GM12878 (cell line): Measurements from ENCODE around the gene FKTN. TPM values are rescaled to one million over a fixed set of nuclear protein-coding genes. Genes with fewer than 3 reads are reported as not detected.

Experiments
- ATAC-seq: fragments of 200-7000 bp; cut with Tn5 transposase; 3 replicates; pipeline ENCODE4 v1.9.1; 2020; ENCODE audit warnings: mild to moderate bottlenecking, moderate library complexity
- BruUV-seq: library from RNA; stranded (reverse); fragments of 400-500 nt; replicated peaks from 2 replicates; lab custom pipeline; 2021; lab: Mats Ljungman, UMichigan
- CTCF ChIA-PET: fragments of 300-600 bp; sonication (Branson Sonifier 250); formaldehyde crosslinking; extraction: SDS; loops from one replicate; lab custom pipeline; 2021; ENCODE audit warnings: inconsistent platforms; lab: Yijun Ruan, JAX
- POLR2A ChIA-PET: fragments of 350-600 bp; formaldehyde crosslinking; extraction: SDS; loops from one replicate; lab custom pipeline; 2021; ENCODE audit warnings: inconsistent platforms; lab: Charles Lee
- RAD21 ChIA-PET: fragments of 300-600 bp; sonication (Branson Sonifier 250); formaldehyde crosslinking; loops from one replicate; lab custom pipeline; 2023; ENCODE audit warnings: antibody characterized with exemption; ENCODE audit not compliant: unreplicated experiment; lab: Charles Lee
- SMC1A ChIA-PET: fragments of 300-600 bp; sonication (Branson Sonifier 250); formaldehyde crosslinking; loops from one replicate; lab custom pipeline; 2023; ENCODE audit not compliant: unreplicated experiment, uncharacterized antibody; lab: Charles Lee
- DNase-seq: peaks from one replicate; pipeline ENCODE4 v3.0.0-alpha.2; 2011; ENCODE audit warnings: low read depth, low spot score
- FAIRE-seq: peaks from 3 replicates; lab custom pipeline; 2011; peaks lifted over from hg19 to GRCh38; lab: Jason Lieb, UNC
- H2AFZ ChIP-seq: 2 replicates; pipeline ENCODE4 v1.6.0; 2011; ENCODE audit warnings: low read depth, low read length, control low read depth; ENCODE audit not compliant: control insufficient read depth
- H3K27ac ChIP-seq: 2 replicates; pipeline ENCODE4 v1.5.1; 2011; ENCODE audit warnings: control low read depth; ENCODE audit not compliant: control insufficient read depth, insufficient read depth
- H3K27me3 ChIP-seq, 2 experiments: replicated peaks in 1 of 2; 2 replicates each; pipeline versions ENCODE4 v1.6.0 to v1.6.1; 2011; ENCODE audit warnings: low read length in 1 of 2; ENCODE audit not compliant: control insufficient read depth in 2 of 2, insufficient read depth in 2 of 2
- H3K36me3 ChIP-seq, 2 experiments: 2 replicates each; pipeline ENCODE4 v1.5.1; 2011; ENCODE audit warnings: low read length in 1 of 2; ENCODE audit not compliant: control insufficient read depth in 2 of 2, insufficient read depth in 2 of 2
- H3K4me1 ChIP-seq: 2 replicates; pipeline ENCODE4 v1.6.1; 2011; ENCODE audit warnings: mild to moderate bottlenecking, low read length, moderate library complexity, mixed read lengths; ENCODE audit not compliant: control insufficient read depth, insufficient read depth
- H3K4me2 ChIP-seq: 2 replicates; pipeline ENCODE4 v1.6.0; 2011; ENCODE audit warnings: control low read depth; ENCODE audit not compliant: control insufficient read depth, insufficient read depth
- H3K4me3 ChIP-seq: fragments of 200-600 bp; sonication (generic); 2 replicates; pipeline ENCODE4 v1.5.1; 2016
- H3K79me2 ChIP-seq: 2 replicates; pipeline ENCODE4 v1.6.0; 2011; ENCODE audit warnings: low read length; ENCODE audit not compliant: control insufficient read depth, insufficient read depth
- H3K9ac ChIP-seq: 2 replicates; pipeline ENCODE4 v1.8.0; 2011; ENCODE audit warnings: low read length, control low read depth, mixed read lengths; ENCODE audit not compliant: control insufficient read depth, insufficient read depth
- H3K9me3 ChIP-seq: replicated peaks from 3 replicates; pipeline ENCODE4 v1.5.1; 2011; ENCODE audit warnings: mild to moderate bottlenecking, low read length; ENCODE audit not compliant: control insufficient read depth, insufficient read depth
- H4K20me1 ChIP-seq: 2 replicates; pipeline ENCODE4 v1.6.0; 2011; ENCODE audit not compliant: control insufficient read depth, insufficient read depth
- ATF2 ChIP-seq: IDR thresholded peaks from 2 replicates; pipeline ENCODE4 v1.6.1; 2012; ENCODE audit warnings: low read length, inconsistent platforms
- BACH1 ChIP-seq: fragments of 450-650 bp; IDR thresholded peaks from 2 replicates; pipeline ENCODE4 v1.6.1; 2017; ENCODE audit warnings: mild to moderate bottlenecking, borderline replicate concordance
- BCL11A ChIP-seq: IDR thresholded peaks from 2 replicates; pipeline ENCODE4 v1.6.1; 2011; ENCODE audit warnings: low read depth, low read length
- CBFB ChIP-seq: IDR thresholded peaks from 2 replicates; pipeline ENCODE4 v1.6.1; 2016; ENCODE audit warnings: antibody characterized with exemption, low read depth
- CBX5 ChIP-seq: sonication (generic); IDR thresholded peaks from 2 replicates; pipeline ENCODE4 v1.6.1; 2016; ENCODE audit warnings: low read depth, moderate library complexity, mild to moderate bottlenecking, inconsistent platforms
- EP300 ChIP-seq, 2 experiments: fragments of 150-350 bp in 1 of 2; IDR thresholded peaks; 2 replicates each; pipeline ENCODE4 v1.6.1; 2011 to 2012; ENCODE audit warnings: low read depth in 2 of 2, low read length in 2 of 2, borderline replicate concordance in 1 of 2, improper control_type of control experiment in 1 of 2, inconsistent platforms in 1 of 2; ENCODE audit not compliant: control insufficient read depth in 1 of 2
- IKZF1 ChIP-seq: fragments of 450-650 bp; conservative IDR thresholded peaks from 2 replicates; pipeline ENCODE4 v1.6.1; 2017; ENCODE audit warnings: antibody characterized with exemption, mild to moderate bottlenecking
- IKZF2 ChIP-seq, 2 experiments: fragments of 450-650 bp; IDR thresholded peaks; 2 replicates each; pipeline ENCODE4 v1.6.1; 2017; ENCODE audit warnings: mild to moderate bottlenecking in 2 of 2, moderate library complexity in 2 of 2
- JUNB ChIP-seq: IDR thresholded peaks from 2 replicates; pipeline ENCODE4 v1.6.1; 2016; ENCODE audit warnings: antibody characterized with exemption, mild to moderate bottlenecking
- KLF5 ChIP-seq: fragments of 450-650 bp; IDR thresholded peaks from 2 replicates; pipeline ENCODE4 v1.6.1; 2014; ENCODE audit warnings: mild to moderate bottlenecking; ENCODE audit not compliant: partially characterized antibody
- NFYB ChIP-seq: IDR thresholded peaks from 2 replicates; pipeline ENCODE4 v1.6.1; 2011; ENCODE audit warnings: low read depth, mild to moderate bottlenecking, low read length, improper control_type of control experiment, moderate library complexity; ENCODE audit not compliant: insufficient read depth
- NKRF ChIP-seq: fragments of 450-650 bp; conservative IDR thresholded peaks from 2 replicates; pipeline ENCODE4 v1.6.1; 2017; ENCODE audit warnings: mild to moderate bottlenecking, moderate library complexity
- NR2C1 ChIP-seq: fragments of 450-650 bp; IDR thresholded peaks from 2 replicates; pipeline ENCODE4 v1.6.1; 2017; ENCODE audit warnings: antibody characterized with exemption, mild to moderate bottlenecking, moderate library complexity
- PAX8 ChIP-seq: fragments of 450-650 bp; IDR thresholded peaks from 2 replicates; pipeline ENCODE4 v1.6.1; 2017; ENCODE audit warnings: mild to moderate bottlenecking, moderate library complexity
- RAD21 ChIP-seq: IDR thresholded peaks from 2 replicates; pipeline ENCODE4 v1.6.1; 2011; ENCODE audit warnings: mild to moderate bottlenecking, low read depth, low read length, moderate library complexity; ENCODE audit not compliant: insufficient read depth
- RUNX3 ChIP-seq: IDR thresholded peaks from 2 replicates; pipeline ENCODE4 v1.6.1; 2012; ENCODE audit warnings: low read length, inconsistent platforms
- ZNF24 ChIP-seq: fragments of 450-650 bp; IDR thresholded peaks from 2 replicates; pipeline ENCODE4 v1.6.1; 2017; ENCODE audit warnings: antibody characterized with exemption, mild to moderate bottlenecking
- WGBS: methylation state at CpG from one replicate; pipeline ENCODE4 v1.1.6; 2016; ENCODE audit warnings: low lambda C conversion rate; ENCODE audit not compliant: insufficient replicate concordance, insufficient coverage; ENCODE audit errors: missing lambda C conversion rate; 5-methylcytosine and 5-hydroxymethylcytosine counted together
- in situ Hi-C: fragments of 300-500 bp; cut with MboI; formaldehyde crosslinking; loops from 9 replicates; pipeline ENCODE4 v1.14.3; 2018; ENCODE audit warnings: mixed read lengths
- intact Hi-C: fragments of 100-400 bp; cut with micrococcal nuclease; formaldehyde crosslinking; loops from one replicate; pipeline ENCODE4 v1.14.2; 2022; ENCODE audit not compliant: unreplicated experiment
- polyA plus RNA-seq, 11 experiments: library from polyadenylated mRNA; depleted of rRNA in 4 of 11; unstranded in 6 of 11; stranded (reverse) in 5 of 11; fragments of >200 nt; fragmentation: Nextera tagmentation in 4 of 11; fragmentation: Illumina TruSeq in 1 of 11; extraction: Ambion mirVana in 4 of 11; extraction: Trizol in 1 of 11; gene quantifications; 1 replicate in 1 of 11; 2 replicates in 10 of 11; pipeline versions ENCODE4 v1.2.1 to v1.2.3, GENCODE V29; 2011 to 2016; ENCODE audit warnings: inconsistent platforms in 2 of 11, missing spikeins in 2 of 11, low read depth in 1 of 11
- total RNA-seq, 4 experiments: library from RNA; depleted of rRNA in 3 of 4; stranded (reverse); fragments of >200 nt in 3 of 4; fragmentation: Illumina TruSeq in 1 of 4; extraction: Trizol in 1 of 4; gene quantifications; 2 replicates each; pipeline versions ENCODE4 v1.2.1 to v1.2.3, GENCODE V29; 2013 to 2021
- TF ChIP-seq, protein P1 (sequence below): fragments of 450-650 bp; IDR thresholded peaks from 2 replicates; pipeline ENCODE4 v1.6.1; 2017; ENCODE audit warnings: low read depth, mild to moderate bottlenecking, moderate library complexity
- TF ChIP-seq, protein P2 (sequence below): IDR thresholded peaks from 2 replicates; pipeline ENCODE4 v1.6.1; 2012; ENCODE audit warnings: low read depth, low read length, improper control_type of control experiment

The FKTN gene
- total and polyA plus RNA-seq, 10 of the 15 experiments (the other 5 are each of a cell fraction or from before 2014, with no cell fraction given) = 3.6 to 15.9 (median 10.6) TPM

GRCh38 chr9:105510024-105510423 is 47.9 kb upstream of the FKTN start:
- no peak overlapping the region for H2AFZ ChIP-seq
- ATAC-seq (peak; percentile 78), FAIRE-seq (no peak), DNase-seq (peak; percentile 54)
- peaks cover 6 to 25% of the 10 kb centered on the region in 2 experiments; a peak in 3 of 4 replicates for H3K36me3 ChIP-seq
- ChIA-PET RAD21 (interaction anchor here (1.0 to 1.9 kb wide), 3 partner anchors 10 to 26 kb away, joined by 3 to 10 read pairs (median 6); no protein-coding TSS in a partner anchor), POLR2A (interaction anchor here (2.8 kb wide), 1 partner anchor 10 kb away, joined by 15 read pairs; no protein-coding TSS in a partner anchor), CTCF (interaction anchor here (1.2 kb wide), 1 partner anchor 83 kb away, joined by 3 read pairs; no protein-coding TSS in a partner anchor), SMC1A (interaction anchor here (0.9 to 2.7 kb wide), 5 partner anchors 9 to 99 kb away, joined by 3 to 21 read pairs (median 11); no protein-coding TSS in a partner anchor)
- H4K20me1 ChIP-seq = no peaks in the 10 kb centered on the region
- no peak overlapping the region for H3K4me3 ChIP-seq
- WGBS = 0% methylated on average over 1 of the region's 1 CpG
- in situ Hi-C loops (no loop called here), intact Hi-C loops (no loop called here)
- no TSS peak for BruUV-seq
- no peak overlapping the region for H3K9ac ChIP-seq
- peak overlapping the region; percentile 30 for H3K27ac ChIP-seq
- no peaks in the 10 kb centered on the region; the same call in none of the 2 replicates for H3K4me1 ChIP-seq
- no peaks in the 10 kb centered on the region for H3K27me3 ChIP-seq
- H3K9me3 ChIP-seq = peaks cover 3% of the 10 kb centered on the region
- H3K4me2 ChIP-seq = no peak overlapping the region
- H3K79me2 ChIP-seq = peaks cover 20% of the 10 kb centered on the region
- no peak for TF ChIP-seq NKRF
- no peak for TF ChIP-seq BACH1
- 0 out of 2 replicates have a peak, but pooled peaks have one; percentile 39 for TF ChIP-seq BCL11A
- TF ChIP-seq, protein P1, sequence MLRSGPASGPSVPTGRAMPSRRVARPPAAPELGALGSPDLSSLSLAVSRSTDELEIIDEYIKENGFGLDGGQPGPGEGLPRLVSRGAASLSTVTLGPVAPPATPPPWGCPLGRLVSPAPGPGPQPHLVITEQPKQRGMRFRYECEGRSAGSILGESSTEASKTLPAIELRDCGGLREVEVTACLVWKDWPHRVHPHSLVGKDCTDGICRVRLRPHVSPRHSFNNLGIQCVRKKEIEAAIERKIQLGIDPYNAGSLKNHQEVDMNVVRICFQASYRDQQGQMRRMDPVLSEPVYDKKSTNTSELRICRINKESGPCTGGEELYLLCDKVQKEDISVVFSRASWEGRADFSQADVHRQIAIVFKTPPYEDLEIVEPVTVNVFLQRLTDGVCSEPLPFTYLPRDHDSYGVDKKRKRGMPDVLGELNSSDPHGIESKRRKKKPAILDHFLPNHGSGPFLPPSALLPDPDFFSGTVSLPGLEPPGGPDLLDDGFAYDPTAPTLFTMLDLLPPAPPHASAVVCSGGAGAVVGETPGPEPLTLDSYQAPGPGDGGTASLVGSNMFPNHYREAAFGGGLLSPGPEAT = 0 out of 2 replicates have a peak, but pooled peaks have one; percentile 18
- 0 out of 2 replicates have a peak, but pooled peaks have one; percentile 33 for TF ChIP-seq ATF2
- TF ChIP-seq, protein P2, sequence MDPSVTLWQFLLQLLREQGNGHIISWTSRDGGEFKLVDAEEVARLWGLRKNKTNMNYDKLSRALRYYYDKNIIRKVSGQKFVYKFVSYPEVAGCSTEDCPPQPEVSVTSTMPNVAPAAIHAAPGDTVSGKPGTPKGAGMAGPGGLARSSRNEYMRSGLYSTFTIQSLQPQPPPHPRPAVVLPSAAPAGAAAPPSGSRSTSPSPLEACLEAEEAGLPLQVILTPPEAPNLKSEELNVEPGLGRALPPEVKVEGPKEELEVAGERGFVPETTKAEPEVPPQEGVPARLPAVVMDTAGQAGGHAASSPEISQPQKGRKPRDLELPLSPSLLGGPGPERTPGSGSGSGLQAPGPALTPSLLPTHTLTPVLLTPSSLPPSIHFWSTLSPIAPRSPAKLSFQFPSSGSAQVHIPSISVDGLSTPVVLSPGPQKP = no peak
- TF ChIP-seq RUNX3 = peak; percentile 84
- no peak for TF ChIP-seq CBX5
- TF ChIP-seq IKZF2 (IDR thresholded peaks at IDR 0.05) = peak; percentile 32 to 66; a peak in 2 of 4 replicates
- TF ChIP-seq EP300 (IDR thresholded peaks at IDR 0.05; ENCODE audit: borderline replicate concordance in 1 of 2, control insufficient read depth in 1 of 2, low read depth in 2 of 2, low read length in 2 of 2) = peak in 1 of 2 experiments; percentile 12; a peak in 1 of 4 replicates
- no peak for TF ChIP-seq KLF5
- TF ChIP-seq NFYB = peak; percentile 75
- no peak for TF ChIP-seq NR2C1
- TF ChIP-seq CBFB = 0 out of 2 replicates have a peak, but pooled peaks have one; percentile 36
- peak; percentile 38; the same call in 1 of the 2 replicates for TF ChIP-seq ZNF24
- TF ChIP-seq RAD21 = no peak
- TF ChIP-seq IKZF1 = 0 out of 2 replicates have a peak, but pooled peaks have one; percentile 21
- TF ChIP-seq JUNB = no peak
- TF ChIP-seq PAX8 = no peak
